Measurements from ENCODE around the gene KCTD6. TPM values are rescaled to one million over a fixed set of nuclear protein-coding genes. Genes with fewer than 3 reads are reported as not detected.
A peak's percentile ranks its signal among the peaks of the same experiment; 100 is the strongest.

KCTD6 gene
- polyA plus RNA-seq, 1 donor, result 39.8 TPM

DNA sequence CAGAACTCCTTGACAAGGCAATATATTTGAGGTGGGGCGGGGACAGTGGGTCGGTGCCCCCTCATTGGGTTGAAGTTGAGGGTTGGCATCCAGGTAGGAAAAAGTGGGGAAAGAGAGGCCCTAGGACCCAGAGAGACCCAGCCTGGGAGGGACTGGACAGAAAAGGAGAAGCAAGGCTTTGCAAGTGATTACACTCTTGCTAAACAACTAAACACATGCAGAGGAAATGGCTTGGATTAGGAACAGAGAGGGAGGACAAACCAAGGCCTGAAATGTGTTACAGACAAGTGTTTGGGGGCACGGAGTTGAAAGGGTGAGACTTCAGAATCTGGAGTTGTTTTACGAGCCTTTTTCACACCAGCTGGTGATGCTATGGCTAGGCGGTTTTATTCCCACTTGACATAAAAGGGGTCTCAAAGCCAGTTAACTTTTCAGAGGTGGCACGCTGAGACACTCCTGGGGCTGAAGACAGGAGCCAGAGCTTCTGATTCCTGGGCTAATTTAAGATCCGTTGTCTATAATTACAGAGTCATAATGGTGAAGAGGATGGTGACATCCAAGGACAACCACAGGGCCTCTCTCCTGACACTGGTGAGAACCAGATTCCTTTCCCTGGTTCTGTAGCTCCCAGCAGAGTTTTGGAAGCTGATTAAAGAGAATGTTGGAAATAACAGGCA, 7.7 kb upstream of the KCTD6 start:
- DNase-seq, result no peak

DNA sequence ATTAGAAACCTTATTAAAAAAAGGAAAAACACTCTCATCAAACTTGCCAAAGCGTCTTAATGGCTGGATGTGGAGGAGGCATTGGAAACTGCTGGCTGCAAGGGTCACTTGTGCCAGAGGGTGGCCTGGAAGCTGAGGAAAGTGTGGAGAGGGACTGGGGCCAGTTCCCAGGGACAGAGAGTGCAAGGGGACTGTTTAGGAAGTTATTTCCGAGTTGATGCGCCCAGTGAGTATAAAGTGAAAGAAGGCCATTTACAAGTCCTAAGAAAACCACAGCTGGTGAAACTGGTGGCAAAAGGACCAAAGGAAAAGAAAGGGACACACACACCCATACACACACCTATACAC, 7.2 kb upstream of the KCTD6 start:
- DNase-seq, result no peak

DNA sequence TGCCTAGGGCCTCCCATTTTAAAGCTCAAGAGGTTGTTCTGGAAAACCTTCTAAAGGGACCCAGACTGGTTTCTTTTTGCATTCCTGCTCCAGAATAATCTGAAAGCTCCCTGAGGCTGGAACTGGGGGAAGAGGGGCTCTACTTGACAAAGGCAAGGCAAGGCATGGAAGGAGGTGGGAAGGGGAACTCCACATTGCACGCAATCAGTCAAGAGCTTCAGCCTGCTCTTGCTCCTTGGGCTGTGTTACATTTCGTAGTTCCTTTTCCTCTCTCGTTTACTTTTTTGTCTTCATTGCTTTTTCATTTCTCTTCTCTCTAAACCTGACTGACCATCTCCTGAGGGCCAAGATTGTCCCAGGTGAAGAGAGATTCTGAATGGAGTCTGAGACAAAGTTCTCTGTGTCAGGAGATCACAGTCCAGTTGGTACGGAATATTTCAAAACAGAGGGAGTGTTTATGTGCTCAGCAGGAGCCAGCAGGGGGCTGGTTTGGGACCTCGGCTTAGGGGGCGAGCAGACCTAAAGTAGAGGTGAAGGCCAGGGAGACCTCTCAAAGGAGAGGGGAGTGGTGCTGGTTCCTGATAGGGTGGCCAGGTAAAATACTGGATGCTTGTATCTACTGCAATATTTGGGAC, 6.0 kb upstream of the KCTD6 start:
- DNase-seq, result no peak

DNA sequence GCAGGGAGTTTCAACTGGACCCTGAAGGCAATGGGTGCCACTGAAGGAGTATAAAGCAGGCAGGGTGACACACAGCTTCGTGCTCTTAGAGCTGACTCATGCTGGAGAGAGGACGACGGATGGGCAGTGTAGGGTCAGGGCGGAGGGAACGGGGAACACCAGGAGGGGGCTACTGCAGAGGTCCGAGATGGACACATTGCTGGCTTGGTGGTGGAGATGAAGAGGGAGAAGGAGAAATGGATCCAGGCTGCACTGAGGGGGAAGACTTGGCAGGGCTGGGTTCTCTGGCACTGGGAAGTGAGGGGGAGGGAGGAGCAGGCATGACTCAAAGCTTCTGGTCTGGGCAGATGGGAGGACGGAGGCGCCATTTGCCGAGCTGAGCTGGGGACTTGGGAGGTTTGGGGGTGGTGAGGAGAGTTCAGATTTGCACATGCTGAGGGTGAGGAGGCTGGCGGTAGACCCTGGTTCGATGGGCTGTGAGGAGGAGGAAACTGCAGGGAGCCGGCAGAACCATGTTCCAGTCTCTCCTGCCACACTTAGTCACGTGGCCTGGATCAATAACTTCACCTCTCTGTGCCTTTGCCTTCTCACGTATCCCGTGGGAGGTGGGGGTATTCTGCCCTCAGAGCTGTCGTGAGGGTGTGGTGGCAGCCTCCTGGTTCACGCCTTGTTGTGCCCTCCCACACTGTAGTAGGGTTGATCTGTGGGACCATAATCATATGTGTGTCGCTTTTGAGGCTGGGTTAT, 4.6 kb upstream of the KCTD6 start:
- no peak for DNase-seq

DNA sequence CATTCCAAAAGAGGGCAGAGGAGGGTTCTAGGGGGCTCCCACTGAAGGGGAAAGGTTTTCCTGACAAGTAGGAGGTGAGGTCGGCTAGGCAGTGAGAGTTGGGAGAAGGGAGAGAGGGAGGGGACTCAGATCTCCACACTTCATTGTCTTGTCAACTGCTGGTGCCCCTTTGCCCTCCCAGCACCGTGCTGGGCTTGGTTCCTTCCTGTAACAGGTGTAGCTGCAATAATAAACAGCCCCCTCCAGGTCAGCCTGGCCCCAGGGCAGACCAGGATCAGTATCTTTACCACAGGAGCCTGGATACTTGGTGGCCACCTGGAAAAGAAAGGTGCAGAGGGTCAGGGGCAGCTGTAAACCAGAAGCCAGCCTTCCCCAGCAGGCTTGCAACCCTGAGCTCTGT, 2.9 kb upstream of the KCTD6 start:
- no peak for DNase-seq

DNA sequence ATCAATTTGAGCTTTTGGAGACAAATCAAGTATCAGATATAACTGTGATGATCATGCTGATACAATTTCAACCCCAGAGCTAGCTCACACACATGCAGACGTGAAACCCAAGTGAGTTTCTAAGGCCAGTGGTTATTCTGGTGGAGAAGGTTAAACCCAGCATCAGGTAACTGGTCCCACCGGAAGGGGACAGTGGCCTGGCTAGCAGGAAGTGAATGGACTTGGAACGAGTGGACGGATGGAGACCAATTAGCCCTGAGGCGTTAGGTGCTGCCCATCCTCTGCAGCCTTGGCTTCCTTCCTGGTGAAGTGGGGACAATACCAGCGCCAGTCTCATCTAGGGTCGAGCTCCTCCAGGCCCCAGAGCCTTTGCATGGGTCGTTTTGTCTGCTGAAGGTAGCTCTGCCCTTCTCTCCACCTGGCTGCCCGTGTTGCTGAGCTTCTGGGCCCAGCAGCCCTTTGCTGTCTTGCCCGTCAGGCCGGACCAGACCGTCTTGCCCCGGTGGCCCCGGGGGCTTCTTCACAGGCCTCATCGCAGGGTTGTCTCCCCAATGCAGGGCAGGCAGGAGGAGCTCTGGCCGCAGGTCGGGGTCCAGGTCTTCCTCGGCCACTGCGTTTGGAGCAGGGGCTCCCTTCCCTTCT, 915 bp upstream of the KCTD6 start:
- no peak for DNase-seq

DNA sequence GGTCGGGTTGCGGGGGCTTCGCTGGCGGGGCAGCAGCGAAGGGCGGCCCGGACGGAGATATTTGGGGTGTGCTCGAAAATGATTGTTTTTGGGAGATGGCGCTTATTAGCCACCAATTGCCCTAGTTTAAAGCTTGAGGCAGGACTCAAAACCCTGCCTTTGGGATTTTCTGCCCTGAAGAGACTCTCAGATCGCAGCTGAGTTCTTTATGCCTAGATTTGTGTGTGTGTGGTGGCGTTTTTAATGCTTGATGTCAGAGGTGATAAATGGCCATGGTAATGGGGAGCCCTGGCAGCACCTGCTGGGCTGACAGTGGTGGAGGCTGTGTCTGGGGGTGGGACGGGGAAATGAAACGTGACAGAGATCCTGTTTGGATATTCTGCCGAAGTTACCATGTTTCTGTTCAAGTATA, 604 bp downstream of the KCTD6 start:
- peak; percentile 63 for DNase-seq

DNA sequence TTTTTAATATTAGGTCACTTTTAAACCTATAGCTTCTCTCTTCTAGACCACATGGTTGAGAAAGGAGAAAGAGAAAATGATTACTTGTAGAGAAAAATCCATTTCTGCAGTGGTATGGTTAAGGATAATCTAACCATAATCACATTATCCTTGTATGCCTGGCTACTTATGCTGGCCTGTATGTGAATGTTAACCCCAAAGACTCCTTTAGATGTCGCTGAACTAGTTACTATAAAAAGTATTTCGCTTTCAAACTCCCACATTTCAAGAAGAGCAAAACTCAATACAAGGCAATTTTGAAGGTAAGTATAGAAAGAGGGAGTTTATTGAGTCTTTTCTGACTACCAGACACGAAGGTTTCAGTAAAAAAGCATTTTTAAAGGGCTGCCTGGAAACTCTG, 2.2 kb downstream of the KCTD6 start:
- DNase-seq, result no peak

DNA sequence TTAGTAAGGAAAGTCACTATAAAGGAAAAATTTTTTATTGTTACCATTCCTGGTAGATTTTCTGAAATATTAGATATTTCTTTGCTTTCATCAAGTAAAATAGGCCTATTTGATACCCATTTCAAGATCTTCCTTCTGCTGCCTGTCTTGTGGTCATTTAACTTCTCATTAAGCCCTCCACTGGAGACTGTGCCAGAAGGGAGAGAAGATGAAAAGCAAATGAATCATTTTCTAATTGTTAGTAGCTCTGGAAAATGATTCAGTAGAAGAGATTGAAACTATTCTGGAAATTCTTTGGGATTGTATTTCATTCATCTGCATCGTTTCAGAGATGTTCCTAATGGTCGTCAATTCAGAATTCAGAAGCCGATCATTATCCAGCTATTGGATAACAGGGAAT, 3.2 kb downstream of the KCTD6 start:
- no peak for DNase-seq

DNA sequence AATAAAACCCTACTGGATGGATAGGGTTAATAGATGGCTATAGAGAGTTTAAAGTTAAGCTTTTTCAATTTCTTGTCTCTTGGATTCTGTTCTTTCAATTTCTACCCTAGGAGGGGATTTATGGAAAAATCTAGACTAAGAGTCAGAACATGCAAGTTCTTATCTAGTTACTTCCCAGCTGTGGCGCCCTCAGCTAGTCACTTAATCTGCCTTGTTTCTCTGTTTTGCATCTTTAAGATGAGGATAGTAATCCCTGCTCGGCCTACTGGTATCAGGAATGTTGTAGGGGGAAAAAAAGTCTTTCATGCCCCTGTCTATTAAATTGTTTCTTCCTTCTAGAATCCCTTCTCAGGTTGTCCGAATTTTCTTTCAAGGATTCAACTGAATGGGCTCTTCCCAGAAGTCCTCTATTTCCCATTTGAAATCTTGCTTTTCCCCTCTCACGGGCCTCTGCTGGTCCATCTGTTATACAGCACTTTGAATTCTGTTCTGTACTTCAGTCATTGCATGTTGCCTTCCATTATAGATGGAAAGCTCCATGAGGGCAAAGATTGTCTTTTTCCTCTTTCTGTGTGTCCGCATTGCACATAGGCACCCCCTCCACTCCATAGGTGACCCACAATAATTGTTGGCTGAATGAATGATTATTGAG, 4.4 kb downstream of the KCTD6 start:
- DNase-seq, result no peak

DNA sequence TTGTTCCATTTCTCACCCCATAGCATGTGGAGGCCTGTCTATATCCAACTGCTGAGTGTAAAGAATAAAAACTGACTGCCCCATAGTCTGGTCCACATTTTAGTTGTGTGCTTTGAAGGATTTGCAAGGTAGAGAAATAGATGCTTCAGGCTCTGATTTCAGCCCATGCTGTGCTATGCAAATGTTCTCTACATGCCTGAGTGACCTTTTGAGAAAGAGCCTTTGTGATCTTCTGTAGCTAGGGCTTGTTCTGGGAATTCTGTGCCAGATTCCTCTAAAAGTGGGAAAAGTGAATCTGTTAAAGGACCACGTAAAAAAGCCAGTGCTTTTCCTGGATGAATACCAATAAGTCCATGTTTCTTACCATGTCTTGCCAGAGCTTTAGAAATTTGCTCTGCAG, 5.2 kb downstream of the KCTD6 start:
- DNase-seq, result no peak

DNA sequence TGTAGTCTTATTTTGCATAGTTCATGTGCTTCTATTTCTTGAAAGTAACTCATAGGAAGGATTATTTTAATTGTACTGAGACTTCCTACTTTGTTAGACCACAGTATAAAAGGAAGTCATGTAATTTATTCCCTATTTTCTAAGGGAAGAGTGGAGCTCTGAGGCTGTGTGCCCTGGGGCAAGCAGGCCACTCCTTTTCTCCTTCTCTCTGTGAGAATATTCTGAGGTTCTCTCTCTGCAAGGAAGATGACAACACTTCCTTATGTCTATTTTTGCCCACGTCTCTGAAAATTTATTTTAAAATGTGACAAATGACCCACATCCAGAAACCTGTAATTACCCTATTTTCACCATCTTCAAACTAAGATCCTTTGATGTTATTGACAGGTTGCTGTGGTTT, 11.0 kb downstream of the KCTD6 start:
- no peak for DNase-seq

DNA sequence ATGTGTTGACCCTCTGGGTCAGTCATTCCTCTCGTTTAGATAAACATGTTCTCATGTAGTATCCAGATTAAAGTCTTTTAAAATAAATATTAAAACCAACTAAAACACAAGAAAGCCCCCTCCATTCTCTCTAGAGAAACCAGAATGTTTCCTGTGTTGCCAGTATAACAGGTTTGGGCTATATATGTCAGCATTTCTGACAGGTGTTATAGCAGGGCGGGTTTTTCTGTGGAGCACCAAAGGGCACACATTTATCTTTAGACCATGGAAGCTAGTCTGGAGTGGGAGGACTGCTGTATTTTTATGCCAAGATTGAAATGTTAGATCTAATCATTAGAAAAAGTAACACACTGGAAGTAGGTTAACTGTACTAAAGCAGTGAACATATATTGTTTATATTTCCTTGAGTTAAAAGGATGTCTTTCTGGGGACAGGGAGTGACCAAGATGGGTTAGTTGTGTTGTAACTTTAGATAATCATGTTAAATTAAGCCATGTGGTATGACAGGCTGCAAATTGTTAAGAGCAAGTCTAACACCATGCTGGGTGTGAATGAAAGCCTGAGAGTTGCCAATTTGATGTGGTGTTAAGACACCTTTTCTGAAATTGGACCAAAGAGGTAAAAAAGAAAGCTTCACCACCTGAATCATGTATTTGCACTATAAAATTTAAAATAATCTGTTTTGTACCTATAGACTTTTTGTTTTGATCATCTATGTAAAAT, 15.6 kb downstream of the KCTD6 start:
- no peak for DNase-seq

DNA sequence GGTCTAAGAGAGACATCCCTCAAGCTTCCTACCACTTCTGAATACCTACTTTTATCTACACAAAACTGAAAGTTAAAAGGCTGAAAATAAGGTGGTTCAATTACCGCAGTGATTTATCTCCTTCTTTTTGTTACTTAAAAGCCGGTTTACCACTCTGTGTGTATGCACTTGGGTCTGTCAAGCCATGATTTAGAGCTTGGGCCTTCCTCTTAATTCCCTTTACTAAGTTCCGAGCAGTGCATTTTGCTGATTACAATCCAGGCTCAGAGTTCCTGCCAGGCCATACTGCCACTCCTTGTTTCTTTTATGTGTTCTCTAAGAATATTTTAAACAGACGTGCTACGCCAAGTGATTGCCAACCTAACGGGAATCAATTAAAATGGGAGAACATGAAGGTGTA, 16.5 kb downstream of the KCTD6 start:
- no peak for DNase-seq

DNA sequence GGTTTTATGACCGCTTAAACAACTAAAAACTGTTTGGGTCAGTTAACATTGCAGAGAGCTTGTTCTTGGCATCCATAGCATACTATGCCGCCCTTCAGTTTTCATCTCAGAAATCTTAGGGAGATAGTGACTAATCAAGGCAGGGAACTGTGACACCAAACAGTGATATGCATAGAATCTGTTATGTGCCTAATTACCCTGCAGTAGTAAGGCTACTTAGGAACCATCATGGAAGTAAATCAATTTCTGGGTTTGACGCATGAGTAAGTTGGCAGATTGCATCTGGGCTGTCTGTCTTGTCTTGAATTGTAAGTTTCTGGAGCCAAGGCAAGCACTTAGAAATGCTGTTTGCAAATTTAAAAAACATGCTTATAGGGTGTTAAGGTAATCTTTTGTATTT, 22.5 kb downstream of the KCTD6 start:
- DNase-seq, result no peak

DNA sequence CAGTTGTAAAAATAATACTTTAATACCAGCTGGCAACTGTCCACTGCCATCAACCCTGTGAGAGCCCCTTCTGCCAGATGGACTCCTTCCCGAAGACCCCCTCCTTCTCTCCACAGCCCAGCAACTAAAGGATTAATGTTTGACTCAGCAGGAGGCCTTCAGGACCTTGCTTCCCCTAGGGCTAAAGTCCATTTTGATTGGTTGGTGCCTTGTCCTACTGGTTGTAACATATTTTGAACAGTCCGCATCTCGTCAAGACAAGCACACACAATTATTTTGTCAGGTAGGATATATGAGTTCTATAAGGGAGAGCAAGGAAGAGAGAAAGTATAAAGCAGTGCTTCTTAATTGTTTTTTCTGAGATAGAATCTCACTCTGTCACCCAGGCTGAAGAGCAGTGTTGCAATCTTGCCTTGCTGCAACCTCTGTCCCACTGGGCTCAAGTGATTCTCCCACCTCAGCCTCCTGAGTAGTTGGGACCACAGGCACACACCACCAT, 26.4 kb downstream of the KCTD6 start:
- DNase-seq, result no peak

DNA sequence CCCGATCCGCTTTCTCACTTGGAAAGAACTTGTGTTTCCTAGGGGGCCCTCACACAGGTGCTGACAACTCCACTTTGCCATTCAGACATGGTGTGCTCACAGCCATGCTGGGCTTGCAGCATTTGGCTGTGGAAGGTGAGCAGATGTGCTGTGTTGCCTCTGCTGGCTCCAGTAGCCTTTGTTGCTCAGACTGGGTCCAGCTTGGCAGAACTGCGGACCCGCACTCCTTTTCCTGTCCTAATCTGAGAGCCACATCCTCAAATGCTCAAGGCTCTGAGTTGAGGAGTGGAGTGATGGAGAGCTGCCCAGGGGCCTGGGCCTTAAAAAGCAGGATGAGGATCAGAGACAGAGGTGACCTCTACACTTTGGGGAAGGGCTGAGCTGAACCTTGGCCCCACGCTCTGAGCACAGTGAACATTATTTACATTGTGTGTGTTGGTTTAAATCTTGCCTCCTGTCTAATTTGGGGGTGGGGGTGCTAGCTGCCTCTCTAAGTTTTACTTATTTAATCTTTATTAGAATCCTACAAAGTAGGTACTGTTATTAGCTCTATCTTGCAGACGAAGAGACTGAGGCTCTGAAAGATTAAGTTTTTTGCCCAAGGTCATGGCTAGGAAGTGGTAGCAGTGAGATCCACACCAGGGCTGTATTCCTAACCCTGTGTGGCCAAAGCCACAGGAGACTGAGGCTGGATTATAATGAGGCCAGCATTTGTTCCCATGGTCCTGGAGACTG, 27.9 kb downstream of the KCTD6 start:
- DNase-seq, result no peak

DNA sequence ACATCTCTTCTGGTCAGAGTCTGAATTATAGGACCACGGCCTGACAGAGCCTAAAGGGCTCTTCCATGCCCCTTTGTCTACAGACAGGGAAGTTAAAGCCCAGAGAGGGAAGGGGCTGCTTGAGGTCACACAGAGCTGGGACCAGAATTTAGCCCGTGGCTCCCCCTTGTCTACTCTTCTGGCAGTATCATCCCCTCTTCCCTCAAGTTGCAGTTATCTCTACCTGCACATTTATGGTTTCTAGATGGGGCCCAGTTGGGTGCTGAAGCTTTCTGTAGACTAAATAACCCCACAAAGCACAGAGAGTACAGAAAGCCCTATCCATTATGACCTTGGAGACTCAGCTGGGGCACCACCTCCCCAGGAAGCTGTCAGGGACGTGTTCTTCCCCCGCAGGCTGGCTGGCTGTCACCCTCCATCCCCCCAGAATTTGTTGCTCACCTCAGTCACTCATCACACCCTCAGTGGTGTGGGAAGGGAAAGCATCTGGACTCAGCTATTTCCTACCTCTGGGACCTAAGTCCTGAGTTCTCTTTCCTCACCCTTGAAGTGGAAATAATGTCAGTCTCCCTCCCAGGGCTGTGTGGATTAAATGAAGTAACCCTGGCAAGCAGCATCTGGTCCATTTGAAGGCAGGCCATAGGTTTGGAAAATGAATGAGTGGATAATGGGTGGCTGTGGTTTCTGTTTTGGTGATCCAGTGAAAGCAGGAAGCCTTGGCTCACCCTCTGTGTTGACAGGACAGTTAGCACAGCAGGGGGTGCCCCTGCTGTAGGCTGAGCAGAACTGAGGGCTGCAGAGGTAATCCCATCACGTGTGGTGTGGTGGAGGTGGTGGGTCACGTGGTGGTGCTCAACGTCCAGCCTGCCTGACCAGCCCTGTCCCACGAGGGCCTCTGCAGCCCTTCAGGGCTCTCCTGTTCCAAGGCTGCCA, 28.8 kb downstream of the KCTD6 start:
- DNase-seq, result no peak

DNA sequence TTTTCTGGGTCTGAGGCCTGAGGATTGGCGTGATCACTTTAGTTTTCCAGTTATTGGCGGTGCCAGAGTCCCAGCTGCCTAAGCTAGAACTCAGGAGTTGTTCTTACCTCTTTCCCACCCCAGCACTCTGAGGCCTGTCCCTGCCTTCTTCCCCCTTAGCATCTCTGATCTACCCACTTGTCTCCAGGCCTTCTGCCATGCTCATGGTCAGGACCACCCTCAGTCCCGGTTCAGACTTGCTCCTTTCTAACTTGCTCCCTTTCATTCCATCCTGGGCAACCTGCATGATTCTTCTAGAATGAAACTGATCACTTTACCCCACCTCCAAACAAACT, 29.4 kb downstream of the KCTD6 start:
- no peak for DNase-seq

All from left kidney (tissue), 2 donors.